ENCODE measurements around the gene CIRBP. TPM values are rescaled to one million over a fixed set of nuclear protein-coding genes. Genes with fewer than 3 reads are reported as not detected.

Gene CIRBP
- total RNA-seq, 3 donors from 2014 or later, result 281 to 507 (median 300) TPM

GRCh38 chr19:1250437-1251260 is 18.5 kb upstream of the CIRBP start:
- no peak for TF ChIP-seq CTCF (IDR thresholded peaks at IDR 0.05)
- DNase-seq, result peak; percentile 70 to 87 (median 75)

GRCh38 chr19:1251330-1252220 is 17.6 kb upstream of the CIRBP start:
- Histone ChIP-seq H3K36me3 (ENCODE audit: low read depth) (peaks cover 9% of the 10 kb centered on the region), H3K4me1 (ENCODE audit: low read depth) (peaks cover 56% of the 10 kb centered on the region)
- peak; percentile 2 for ATAC-seq

More at GRCh38 chr19:1250437-1251260, 18.5 kb upstream of the CIRBP start:
- ATAC-seq, result no peak
- H3K9me3 ChIP-seq, result no peaks in the 10 kb centered on the region
- peaks cover 60% of the 10 kb centered on the region for H3K4me1 ChIP-seq (ENCODE audit: low read depth)
- peak overlapping the region; percentile 56 for H3K4me3 ChIP-seq
- peaks cover 7% of the 10 kb centered on the region for H3K36me3 ChIP-seq (ENCODE audit: low read depth)
- intact Hi-C loops (cut with DNase I, micrococcal nuclease), result no loop called here

GRCh38 chr19:1252221-1252820 is 16.8 kb upstream of the CIRBP start:
- peak; percentile 81 to 92 (median 88) for DNase-seq
- no peak for TF ChIP-seq CTCF (IDR thresholded peaks at IDR 0.05)
- Histone ChIP-seq H3K4me3 (no peak overlapping the region), H3K36me3 (ENCODE audit: low read depth) (peaks cover 9% of the 10 kb centered on the region), H3K4me1 (ENCODE audit: low read depth) (peaks cover 54% of the 10 kb centered on the region), H3K9me3 (no peaks in the 10 kb centered on the region)
- ATAC-seq, result peak; percentile 7
- intact Hi-C loops (cut with DNase I, micrococcal nuclease), result no loop called here

More at GRCh38 chr19:1251330-1252220, 17.6 kb upstream of the CIRBP start:
- Histone ChIP-seq H3K4me3 (peak overlapping the region; percentile 56), H3K9me3 (no peaks in the 10 kb centered on the region)
- intact Hi-C loops (cut with DNase I, micrococcal nuclease), result no loop called here
- TF ChIP-seq CTCF (IDR thresholded peaks at IDR 0.05), result no peak
- peak; percentile 83 to 92 (median 85) for DNase-seq

- DNase-seq (peak; percentile 88 to 96 (median 91)), ATAC-seq (peak; percentile 39)
- Histone ChIP-seq H3K4me3 (no peak overlapping the region), H3K36me3 (ENCODE audit: low read depth) (peaks cover 9% of the 10 kb centered on the region), H3K4me1 (ENCODE audit: low read depth) (peaks cover 54% of the 10 kb centered on the region), H3K9me3 (no peaks in the 10 kb centered on the region)
- no peak for TF ChIP-seq CTCF (IDR thresholded peaks at IDR 0.05)
- intact Hi-C loops (cut with DNase I, micrococcal nuclease), result no loop called here
Measured at GRCh38 chr19:1252821-1253513, 16.2 kb upstream of the CIRBP start.
